GM21423 (cell line): ENCODE data around the gene WDCP.
"Not testable (repeated sequence)": the region's sequence is repeated elsewhere in the genome, so short reads cannot be mapped to it uniquely, and the experiment has no call there.

Experiments
- ATAC-seq: cut with Tn5 transposase; IDR thresholded peaks from one replicate; pipeline ENCODE4 v1.9.1; 2021; ENCODE audit warnings: mild to moderate bottlenecking, moderate library complexity; ENCODE audit not compliant: unreplicated experiment

WDCP gene

DNA sequence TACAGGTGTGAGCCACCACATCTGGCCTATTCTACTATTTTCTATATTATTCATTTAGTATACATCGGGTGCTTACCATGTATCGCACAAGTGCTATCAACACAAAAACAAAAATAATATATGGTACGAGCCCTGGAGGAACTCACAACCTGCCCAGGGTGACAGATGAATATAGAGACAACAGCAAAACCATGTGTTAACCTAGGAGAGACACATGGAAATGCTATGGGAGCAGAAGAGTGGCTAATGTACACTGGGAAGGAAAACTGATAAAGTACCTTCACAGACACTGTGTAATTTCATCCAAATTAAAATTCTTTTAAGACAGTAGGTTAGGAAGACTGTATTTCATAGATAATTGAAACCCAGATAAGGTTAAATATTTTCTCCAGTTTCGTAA, 25.1 kb upstream of the WDCP start:
- ATAC-seq = no peak

- no peak for ATAC-seq
Measured at GRCh38 chr2:24065341-24065740, 18.1 kb upstream of the WDCP start.

DNA sequence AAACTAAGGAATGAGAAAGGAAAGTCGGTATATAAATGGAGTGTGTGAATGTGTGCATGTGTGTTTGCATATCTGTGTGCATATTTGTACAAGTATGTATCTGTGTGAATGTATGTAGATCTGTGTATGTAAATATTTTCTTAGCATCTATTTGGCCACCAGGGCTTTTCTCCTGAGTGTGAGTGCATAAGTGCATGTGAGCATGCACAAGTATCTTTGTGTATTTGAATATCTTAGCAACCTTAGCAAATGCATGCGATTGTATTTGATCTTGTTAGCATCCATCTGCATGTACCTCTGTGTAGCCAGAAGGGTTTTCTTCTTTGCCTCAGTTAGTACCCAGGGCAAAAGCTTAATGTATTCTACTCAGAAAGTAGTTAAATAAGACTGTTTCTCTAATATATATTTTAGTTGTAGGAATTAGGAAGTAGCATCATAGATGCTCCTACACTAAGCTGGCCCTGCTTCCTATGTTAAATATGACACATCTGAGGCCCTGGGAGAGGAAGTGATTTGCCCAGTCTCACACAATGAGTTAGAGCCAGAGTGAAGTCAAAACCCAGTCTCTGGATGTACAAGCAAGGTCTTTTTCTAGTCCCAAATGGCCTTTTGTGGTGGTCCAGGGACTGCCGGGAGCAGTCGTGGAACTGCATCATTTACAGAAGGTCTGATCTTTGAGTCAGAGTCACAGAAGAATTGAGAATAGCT, 11.5 kb upstream of the WDCP start:
- ATAC-seq = no peak

GRCh38 chr2:24055750-24056149, 8.6 kb upstream of the WDCP start:
- no peak for ATAC-seq

DNA sequence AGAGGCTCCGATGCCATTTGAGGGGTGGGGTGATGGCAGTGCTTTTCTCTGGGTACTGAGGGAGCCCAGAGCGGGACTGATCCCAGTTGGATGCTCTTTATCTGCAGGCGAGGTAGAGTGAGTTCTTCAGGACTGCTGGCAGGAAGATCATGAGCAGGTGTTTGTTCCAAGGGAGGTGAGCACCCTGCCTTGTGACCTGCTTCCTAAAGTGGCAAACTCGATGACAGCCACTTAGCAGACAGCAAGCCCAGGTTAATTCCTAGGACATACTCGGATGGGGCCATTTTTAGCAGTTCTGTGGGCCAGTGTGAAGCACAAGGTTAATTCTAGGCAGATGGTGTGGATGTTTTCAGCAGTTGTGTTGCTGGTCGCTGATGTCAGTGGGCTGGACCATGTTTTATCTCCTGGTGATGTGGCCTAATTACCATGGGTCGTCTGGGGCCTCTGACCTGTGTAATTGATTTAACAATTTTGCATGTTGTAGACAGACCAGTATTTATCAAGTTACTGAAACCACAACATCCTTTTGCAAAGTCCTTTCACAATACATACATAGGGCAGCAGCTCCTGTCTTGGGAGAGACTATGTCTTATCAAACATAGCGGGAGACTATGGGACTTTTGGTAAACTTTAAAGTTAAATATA, 7.3 kb upstream of the WDCP start:
- ATAC-seq = no peak

GRCh38 chr2:24052951-24053350, 5.8 kb upstream of the WDCP start:
- ATAC-seq = no peak

DNA sequence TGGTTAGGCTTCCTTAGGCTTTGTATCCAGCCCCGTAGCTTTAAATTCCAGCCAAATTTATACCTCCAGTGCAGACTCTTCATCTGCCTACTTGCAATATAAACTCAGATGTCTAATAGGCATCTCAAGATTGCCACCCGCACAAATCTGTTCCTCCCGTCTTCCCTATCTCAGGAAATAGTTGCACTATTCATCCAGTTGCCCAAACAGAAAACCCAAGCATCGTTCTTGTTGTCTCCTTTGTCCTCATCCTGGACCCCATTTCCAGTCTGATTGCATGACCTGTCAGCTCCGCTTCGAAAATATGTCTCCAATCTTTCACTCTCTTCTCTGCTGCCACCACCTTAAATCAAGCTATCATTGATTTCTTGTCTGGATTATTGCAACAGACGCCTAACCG, 4.6 kb upstream of the WDCP start:
- ATAC-seq = no peak

GRCh38 chr2:24050041-24050979, 3.1 kb upstream of the WDCP start:
- ATAC-seq = no peak

GRCh38 chr2:24049485-24050021, 2.4 kb upstream of the WDCP start, which contains the start of gene FKBP1B:
Gene FKBP1B, plus strand, starts transcription at chr2:24049741. Its CDS starts 109 bp downstream, at chr2:24049850.
- no peak for ATAC-seq

GRCh38 chr2:24048769-24049484, 1.7 kb upstream of the WDCP start:
- no peak for ATAC-seq

DNA sequence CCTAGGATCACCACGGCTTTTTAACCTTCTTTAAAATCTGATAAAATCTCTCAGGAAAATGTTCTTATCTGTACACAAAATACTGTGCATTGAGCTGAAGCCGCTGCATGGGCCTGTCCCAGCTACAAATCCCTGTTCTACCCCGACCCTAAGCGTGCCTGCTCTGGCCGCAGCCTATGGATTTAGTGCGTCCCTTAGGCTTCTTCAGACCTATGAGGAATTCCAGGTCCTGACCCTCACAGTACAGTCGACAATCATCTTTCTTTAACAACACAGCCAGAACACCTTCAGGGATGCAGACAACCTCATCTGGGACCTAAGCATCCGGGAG, 477 bp upstream of the WDCP start:
- no peak for ATAC-seq

DNA sequence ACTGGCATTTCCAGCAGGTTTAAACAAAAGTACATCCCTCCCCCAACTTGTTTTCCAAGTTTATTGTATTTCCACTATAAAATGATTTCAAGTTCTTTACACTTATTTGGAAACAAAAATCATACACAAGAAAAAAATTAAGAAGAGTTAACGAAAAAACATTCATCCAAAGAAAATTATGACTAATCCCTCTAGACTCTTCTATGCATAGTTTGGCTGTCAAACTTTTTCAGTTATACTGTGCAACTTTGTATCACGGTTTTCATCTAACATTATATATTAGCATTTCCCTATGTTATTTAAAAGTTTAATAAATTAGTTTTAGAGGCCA, 627 bp downstream of the WDCP start:
- no peak for ATAC-seq

DNA sequence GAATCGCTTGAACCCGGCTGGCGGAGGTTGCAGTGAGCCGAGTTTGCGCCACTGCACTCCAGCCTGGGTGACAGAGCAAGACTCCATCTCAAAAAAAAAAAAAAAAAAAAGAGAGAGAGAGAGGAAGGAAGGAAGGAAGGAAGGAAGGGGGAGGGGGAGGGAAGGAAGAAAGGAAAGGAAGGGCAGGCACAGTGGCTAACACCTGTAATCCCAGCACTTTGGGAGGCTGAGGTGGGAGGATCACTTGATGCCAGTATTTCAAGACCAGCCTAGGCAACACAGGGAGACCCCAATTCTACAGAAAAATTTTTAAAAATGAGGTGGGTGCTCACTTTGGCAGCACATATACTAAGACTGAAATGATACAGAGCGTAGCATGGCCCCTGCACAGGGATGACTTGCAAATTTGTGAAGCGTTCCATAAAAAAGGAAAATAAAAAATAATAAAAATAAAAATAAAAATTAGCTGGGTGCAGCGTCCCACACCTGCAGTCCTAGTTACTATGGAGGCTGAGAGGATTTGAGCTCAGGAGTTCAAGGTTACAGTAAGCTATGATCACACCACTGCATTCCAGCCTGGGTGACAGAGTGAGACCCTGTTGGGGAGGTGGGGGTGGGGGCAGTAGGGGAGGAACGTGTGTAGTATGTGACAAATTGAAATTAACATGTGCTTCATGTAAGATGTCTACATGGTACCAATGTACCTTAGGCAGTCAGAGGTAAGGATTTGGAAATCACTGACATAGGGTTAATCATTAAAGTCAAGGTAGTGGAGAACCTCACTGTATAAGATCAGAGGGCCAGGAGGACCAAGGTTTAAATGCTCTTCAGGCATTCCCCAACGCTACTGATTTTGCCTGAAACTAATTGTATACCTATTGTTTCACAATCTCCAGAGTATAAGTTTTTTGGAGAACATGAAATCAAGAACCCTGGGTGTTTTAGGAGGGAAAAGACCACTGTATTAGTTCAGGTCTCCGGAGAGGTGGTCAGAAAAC, 1.4 kb downstream of the WDCP start:
- no peak for ATAC-seq

DNA sequence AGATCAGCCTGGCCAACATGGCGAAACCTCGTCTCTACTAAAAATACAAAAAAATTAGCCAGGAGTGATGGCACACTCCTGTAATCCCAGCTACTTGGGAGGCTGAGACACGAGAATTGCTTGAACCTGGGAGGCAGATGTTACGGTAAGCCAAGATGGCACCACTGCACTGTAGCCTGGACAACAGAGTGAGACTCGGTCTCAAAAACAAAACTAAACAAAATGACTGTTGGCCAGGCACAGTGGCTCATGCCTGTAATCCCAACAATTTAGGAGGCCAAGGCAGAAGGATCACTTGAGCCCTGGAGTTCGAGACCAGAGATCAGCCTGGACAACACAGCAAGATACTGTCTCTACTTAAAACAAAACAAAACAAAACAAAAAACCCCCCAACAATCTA, 4.1 kb downstream of the WDCP start:
- not testable (repeated sequence) for ATAC-seq

- ATAC-seq = no peak
Measured at GRCh38 chr2:24040511-24040910, 6.7 kb downstream of the WDCP start.

DNA sequence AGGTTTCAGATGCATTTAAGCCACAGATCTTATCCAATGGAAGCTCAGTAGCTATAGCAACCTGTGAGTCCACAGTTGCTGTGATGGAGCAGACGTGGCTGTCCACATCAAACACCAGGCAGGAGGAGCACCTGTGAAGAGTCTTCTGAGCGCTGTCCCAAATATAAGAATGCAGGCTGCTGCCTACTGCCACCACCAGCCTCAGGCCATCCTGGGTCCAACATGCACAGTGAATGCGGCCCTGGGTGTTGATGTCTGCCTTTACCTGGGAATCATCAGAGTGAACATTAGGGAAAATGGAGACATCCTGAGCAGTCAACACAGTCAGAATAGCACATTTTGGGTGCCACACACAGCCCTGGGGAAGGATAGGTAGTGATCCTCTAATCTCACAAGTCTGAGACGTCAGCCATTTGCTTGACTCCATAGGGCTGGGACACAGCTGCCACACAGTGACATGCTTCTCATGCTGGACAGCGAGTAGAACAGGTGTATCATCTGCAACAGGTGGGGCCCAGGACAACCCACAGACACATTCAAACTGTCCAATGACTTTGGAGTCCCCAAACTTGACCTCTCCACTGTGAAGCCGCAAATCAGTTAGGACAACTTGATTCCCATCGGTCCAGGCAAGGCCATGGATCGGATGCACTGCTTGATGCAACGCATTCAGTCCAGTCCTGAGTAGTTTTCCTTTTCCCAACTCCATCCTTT, 8.2 kb downstream of the WDCP start:
- no peak for ATAC-seq

DNA sequence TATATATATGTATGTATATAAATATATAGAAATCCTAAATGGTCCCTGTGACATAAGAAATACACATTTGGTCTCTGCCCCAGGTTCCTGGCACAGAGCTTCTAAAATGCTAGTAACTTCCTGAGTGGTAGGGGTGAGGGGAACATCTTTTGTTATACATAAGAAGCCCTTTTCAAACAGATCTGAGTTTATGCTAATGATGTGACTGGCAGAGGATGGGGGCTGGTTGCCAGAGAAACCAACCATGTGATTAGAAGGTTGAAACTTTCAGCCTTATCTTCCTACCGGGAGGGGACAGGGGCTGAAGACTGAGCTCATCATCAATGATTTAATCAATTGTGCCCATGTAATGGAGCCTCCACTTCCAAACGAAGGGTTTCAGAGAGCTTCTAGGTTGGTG, 21.0 kb downstream of the WDCP start:
- no peak for ATAC-seq

DNA sequence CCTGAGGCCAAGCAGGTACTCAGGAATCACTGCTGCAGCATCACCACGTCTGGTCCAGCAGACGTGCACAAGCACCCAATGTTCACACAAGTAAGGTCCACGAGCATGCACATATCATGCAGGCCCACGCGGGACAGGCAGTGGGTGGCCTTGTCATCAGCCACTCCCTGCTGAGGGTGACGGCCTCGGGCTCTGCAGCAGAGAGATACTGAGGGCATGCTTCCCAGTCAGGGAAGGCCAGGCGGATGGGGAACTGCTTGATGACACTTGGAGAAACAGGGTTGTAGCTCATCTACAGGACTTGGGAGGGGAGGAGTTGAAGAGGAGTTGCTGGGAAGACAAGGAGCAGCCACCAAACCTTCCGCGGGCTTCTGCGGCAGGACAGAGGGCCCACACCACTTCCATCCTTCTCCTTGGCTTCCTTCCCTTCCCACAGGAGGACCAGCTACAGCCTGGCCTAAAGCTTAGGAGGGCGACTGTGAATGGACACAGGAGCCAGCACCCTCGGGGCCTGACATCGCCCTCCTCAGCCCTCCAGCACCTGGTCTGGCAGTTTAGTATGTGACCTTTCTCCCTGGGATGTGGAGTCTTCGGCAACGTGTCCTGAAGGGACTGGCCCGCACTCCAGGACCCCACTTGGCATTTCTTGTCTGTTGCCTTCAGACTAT, 22.1 kb downstream of the WDCP start:
- no peak for ATAC-seq

DNA sequence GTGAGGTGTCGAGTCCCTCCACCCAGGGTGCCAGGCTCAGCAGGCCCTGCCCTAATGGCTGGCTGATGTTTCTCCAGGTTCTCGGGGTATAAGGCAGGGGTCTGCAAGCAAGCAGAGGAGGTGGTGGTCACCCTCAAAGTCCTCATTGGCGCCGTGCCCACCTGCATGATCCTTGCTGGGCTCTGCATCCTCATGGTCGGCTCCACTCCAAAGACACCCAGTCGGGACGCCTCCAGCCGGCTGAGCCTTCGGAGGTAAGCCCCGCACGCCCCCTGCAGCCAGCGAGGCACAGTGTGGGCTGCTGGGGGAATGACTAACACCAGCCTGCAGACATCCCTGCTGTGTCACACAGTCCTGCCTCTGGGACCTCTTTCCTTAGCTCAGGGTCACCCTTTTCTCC, 23.2 kb downstream of the WDCP start:
- no peak for ATAC-seq
